Measurements from ENCODE around the gene PINLYP. TPM values are rescaled to one million over a fixed set of nuclear protein-coding genes. Genes with fewer than 3 reads are reported as not detected.

Gene PINLYP
- total RNA-seq, 4 donors from 2014 or later: 1.1 to 4.0 (median 1.6) TPM; not detected in 1

- in situ Hi-C loops (cut with MboI; ENCODE audit: low pct_ligation_motif_present in 1 of 4, low pct_unique_long_range_greater_than_20kb in 1 of 4, low sequenced_read_pairs in 3 of 4) (no loop called here), intact Hi-C loops (cut with DNase I; ENCODE audit: low total_unique reads) (no loop called here)
- 72 to 85% methylated on average over 19 to 37 of the region's 37 CpGs for WGBS, 2 donors (ENCODE audit: low coverage in 1 of 2)
- no peak for DNase-seq
- TF ChIP-seq CTCF (IDR thresholded peaks at IDR 0.05) (no peak), EP300 (IDR thresholded peaks at IDR 0.05; ENCODE audit: low read depth) (no peak), POLR2A (IDR thresholded peaks at IDR 0.05) (no peak), POLR2AphosphoS5 (IDR thresholded peaks at IDR 0.05) (no peak)
- Histone ChIP-seq H3K27me3 (no peaks in the 10 kb centered on the region), H3K36me3 (no peaks in the 10 kb centered on the region), H3K27ac (peak overlapping the region; percentile 74 to 94 (median 86)), H3K4me3 (peak overlapping the region in 3 of 4 donors; percentile 19 to 99 (median 72)), H3K9me3 (no peaks in the 10 kb centered on the region), H3K4me1 (peaks cover 5 to 33% (median 14%) of the 10 kb centered on the region in 4 donors)
These were observed 616 bp downstream of the PINLYP start for GRCh38 chr19:43575955-43576878.

- Histone ChIP-seq H3K4me3 (no peak overlapping the region), H3K9me3 (no peaks in the 10 kb centered on the region), H3K4me1 (peaks cover 5 to 30% (median 15%) of the 10 kb centered on the region in 4 donors), H3K27me3 (no peaks in the 10 kb centered on the region), H3K36me3 (no peaks in the 10 kb centered on the region), H3K27ac (no peak overlapping the region)
- 76 to 91% methylated on average over 3 of the region's 3 CpGs for WGBS, 2 donors (ENCODE audit: low coverage in 1 of 2)
- intact Hi-C loops (cut with DNase I; ENCODE audit: low total_unique reads): no loop called here
- no peak for DNase-seq
- in situ Hi-C loops (cut with MboI; ENCODE audit: low pct_ligation_motif_present in 1 of 4, low pct_unique_long_range_greater_than_20kb in 1 of 4, low sequenced_read_pairs in 3 of 4): no loop called here
- TF ChIP-seq EP300 (IDR thresholded peaks at IDR 0.05; ENCODE audit: low read depth) (no peak), POLR2A (IDR thresholded peaks at IDR 0.05) (no peak), POLR2AphosphoS5 (IDR thresholded peaks at IDR 0.05) (no peak)
These were observed 3.2 kb downstream of the PINLYP start for GRCh38 chr19:43578787-43579186.

GRCh38 chr19:43581467-43581866, 5.9 kb downstream of the PINLYP start:
- 75% methylated on average over 7 of the region's 7 CpGs; no CpG with 5 or more reads in 1 of the 2 donors for WGBS, 2 donors (ENCODE audit: low coverage in 1 of 2)
- intact Hi-C loops (cut with DNase I; ENCODE audit: low total_unique reads): no loop called here

GRCh38 chr19:43582495-43582894, 6.9 kb downstream of the PINLYP start:
- Histone ChIP-seq H3K9me3 (no peaks in the 10 kb centered on the region), H3K27ac (no peak overlapping the region), H3K36me3 (no peaks in the 10 kb centered on the region), H3K4me3 (no peak overlapping the region), H3K27me3 (no peaks in the 10 kb centered on the region), H3K4me1 (peaks cover 0 to 11% (median 3%) of the 10 kb centered on the region in 4 donors)
- TF ChIP-seq POLR2AphosphoS5 (IDR thresholded peaks at IDR 0.05) (no peak), POLR2A (IDR thresholded peaks at IDR 0.05) (no peak), EP300 (IDR thresholded peaks at IDR 0.05; ENCODE audit: low read depth) (no peak), CTCF (IDR thresholded peaks at IDR 0.05) (no peak)
- no peak for DNase-seq
- intact Hi-C loops (cut with DNase I; ENCODE audit: low total_unique reads) (no loop called here), in situ Hi-C loops (cut with MboI; ENCODE audit: low pct_ligation_motif_present in 1 of 4, low pct_unique_long_range_greater_than_20kb in 1 of 4, low sequenced_read_pairs in 3 of 4) (no loop called here)
- 83% methylated on average over 1 to 2 of the region's 2 CpGs for WGBS, 2 donors (ENCODE audit: low coverage in 1 of 2)

More at GRCh38 chr19:43581467-43581866, 5.9 kb downstream of the PINLYP start:
- in situ Hi-C loops (cut with MboI; ENCODE audit: low pct_ligation_motif_present in 1 of 4, low pct_unique_long_range_greater_than_20kb in 1 of 4, low sequenced_read_pairs in 3 of 4): no loop called here
- peak overlapping the region in 3 of 4 donors; percentile 50 to 84 (median 82) for H3K27ac ChIP-seq
- H3K36me3 ChIP-seq: no peaks in the 10 kb centered on the region
- peaks cover 0 to 11% (median 3%) of the 10 kb centered on the region in 4 donors for H3K4me1 ChIP-seq
- DNase-seq: no peak
- no peaks in the 10 kb centered on the region for H3K27me3 ChIP-seq
- H3K9me3 ChIP-seq: no peaks in the 10 kb centered on the region
- H3K4me3 ChIP-seq: no peak overlapping the region
- TF ChIP-seq EP300 (IDR thresholded peaks at IDR 0.05; ENCODE audit: low read depth) (no peak), POLR2AphosphoS5 (IDR thresholded peaks at IDR 0.05) (no peak), CTCF (IDR thresholded peaks at IDR 0.05) (no peak), POLR2A (IDR thresholded peaks at IDR 0.05) (no peak)

All from transverse colon (tissue), 4 donors.